SK-N-SH (cell line): Measurements from ENCODE around the gene UBXN6.

Experiments used
- CTCF ChIP-seq: fragments of 200-600 bp; sonication (generic); IDR thresholded peaks from 2 replicates; pipeline ENCODE4 v1.6.1; 2017; ENCODE audit warnings: antibody characterized with exemption, mild to moderate bottlenecking, moderate library complexity
- EZH2phosphoT487 ChIP-seq: fragments of 200-600 bp; sonication (generic); IDR thresholded peaks from 2 replicates; pipeline ENCODE4 v1.6.1; 2017; ENCODE audit warnings: low read depth, mixed run types, mild to moderate bottlenecking, antibody characterized with exemption, moderate library complexity, borderline replicate concordance
- REST ChIP-seq: IDR thresholded peaks from 2 replicates; pipeline ENCODE4 v1.6.1; 2012; ENCODE audit warnings: mild to moderate bottlenecking, low read depth, low read length, moderate library complexity

GRCh38 chr19:4487572-4487971 lies 30.0 kb upstream of the UBXN6 start:
- TF ChIP-seq EZH2phosphoT487 (no peak), CTCF (no peak), REST (no peak)
